Measurements from ENCODE around the gene DGKI.

GRCh38 chr7:137454767-137455166 is 392.0 kb downstream of the DGKI start:
- TF ChIP-seq MAX (IDR thresholded peaks at IDR 0.05), result no peak
- TF ChIP-seq SP1 (IDR thresholded peaks at IDR 0.05), result no peak
- no peak for TF ChIP-seq CTCF (IDR thresholded peaks at IDR 0.05; ENCODE audit: low read depth, low read length, missing input control)
- TF ChIP-seq REST (IDR thresholded peaks at IDR 0.05), result no peak
- TF ChIP-seq EGR1 (IDR thresholded peaks at IDR 0.05; ENCODE audit: low read depth in 2 of 2), result no peak
- TF ChIP-seq TAF1 (conservative IDR thresholded peaks at IDR 0.05), result no peak
- TF ChIP-seq YY1 (IDR thresholded peaks at IDR 0.05), result no peak
- no peak for TF ChIP-seq GABPA (IDR thresholded peaks at IDR 0.05 in 1 of 2, conservative IDR thresholded peaks at IDR 0.05 in 1 of 2)
- no peak for TF ChIP-seq HNF4G (IDR thresholded peaks at IDR 0.05)
- TF ChIP-seq RAD21 (IDR thresholded peaks at IDR 0.05), result no peak
- no peak for TF ChIP-seq ATF3 (IDR thresholded peaks at IDR 0.05)
